ENCODE data around the gene CRY2.

DNA sequence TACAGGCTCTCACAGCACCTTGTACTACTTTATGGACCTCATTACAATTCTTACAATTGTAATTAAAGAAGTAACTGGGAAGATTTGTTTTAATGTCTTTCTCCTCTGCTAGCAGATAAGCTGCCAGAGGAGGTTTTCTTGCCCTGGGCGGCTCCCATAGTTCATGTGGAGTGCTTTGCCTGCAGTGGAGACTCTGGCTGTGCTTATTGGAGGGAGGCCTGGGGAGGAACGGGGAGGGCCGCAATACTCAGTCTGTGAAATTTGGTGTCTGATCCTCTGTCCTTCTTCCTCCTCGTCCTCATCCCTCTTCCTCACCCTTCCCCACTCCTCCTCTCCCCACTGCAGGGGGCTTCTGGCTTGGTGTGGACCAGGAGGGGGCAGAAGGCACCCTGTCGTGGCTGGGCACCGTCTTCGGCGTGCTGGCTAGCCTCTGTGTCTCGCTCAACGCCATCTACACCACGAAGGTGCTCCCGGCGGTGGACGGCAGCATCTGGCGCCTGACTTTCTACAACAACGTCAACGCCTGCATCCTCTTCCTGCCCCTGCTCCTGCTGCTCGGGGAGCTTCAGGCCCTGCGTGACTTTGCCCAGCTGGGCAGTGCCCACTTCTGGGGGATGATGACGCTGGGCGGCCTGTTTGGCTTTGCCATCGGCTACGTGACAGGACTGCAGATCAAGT lies 36.7 kb upstream of the CRY2 start:
- TF ChIP-seq FOS (IDR thresholded peaks at IDR 0.05; ENCODE audit: borderline replicate concordance, extremely low read depth, insufficient read length) (no peak), POLR2A (IDR thresholded peaks at IDR 0.05; ENCODE audit: low read depth, low read length) (no peak), CHD2 (IDR thresholded peaks at IDR 0.05; ENCODE audit: borderline replicate concordance, low read depth, low read length) (no peak), RAD51 (IDR thresholded peaks at IDR 0.05) (no peak), EP300 (IDR thresholded peaks at IDR 0.05; ENCODE audit: borderline replicate concordance in 1 of 2, control insufficient read depth in 1 of 2, low read depth in 2 of 2, low read length in 2 of 2) (no peak), RAD21 (IDR thresholded peaks at IDR 0.05; ENCODE audit: insufficient read depth, low read depth, low read length) (no peak), BRCA1 (IDR thresholded peaks at IDR 0.05; ENCODE audit: low read depth, low read length) (no peak), CTCF (IDR thresholded peaks at IDR 0.05 in 2 of 3, conservative IDR thresholded peaks at IDR 0.05 in 1 of 3; ENCODE audit: control insufficient read depth in 2 of 3, extremely low read depth in 1 of 3, insufficient read depth in 1 of 3, low read depth in 3 of 3, low read length in 3 of 3) (no peak), KDM1A (IDR thresholded peaks at IDR 0.05; ENCODE audit: borderline replicate concordance) (no peak), BMI1 (IDR thresholded peaks at IDR 0.05; ENCODE audit: borderline replicate concordance) (no peak), TAF1 (IDR thresholded peaks at IDR 0.05; ENCODE audit: borderline replicate concordance, low read depth, low read length) (no peak), LARP7 (IDR thresholded peaks at IDR 0.05) (no peak), RCOR1 (conservative IDR thresholded peaks at IDR 0.05; ENCODE audit: low read depth, low read length) (no peak)

Data from GM12878 (cell line).